Parathyroid adenoma (tissue), 2 donors: ENCODE data around the gene SGMS1.

Experiments used
- H2AFZ ChIP-seq: fragments of 300-600 bp; sonication (generic); one replicate; pipeline ENCODE4 v1.7.0; 2017; ENCODE audit warnings: antibody characterized with exemption, mild to moderate bottlenecking
- H3K27ac ChIP-seq: fragments of 300-600 bp; sonication (generic); one replicate; pipeline ENCODE4 v1.7.0; 2017
- H3K27me3 ChIP-seq: fragments of 300-600 bp; sonication (generic); one replicate; pipeline ENCODE4 v1.7.0; 2017; ENCODE audit warnings: low read length; ENCODE audit not compliant: control insufficient read depth, insufficient read depth
- H3K36me3 ChIP-seq: fragments of 300-600 bp; sonication (generic); one replicate; pipeline ENCODE4 v1.7.0; 2017; ENCODE audit warnings: low read length; ENCODE audit not compliant: control insufficient read depth, insufficient read depth
- H3K4me1 ChIP-seq: fragments of 300-600 bp; sonication (generic); one replicate; pipeline ENCODE4 v1.7.0; 2017; ENCODE audit warnings: control low read depth
- H3K4me2 ChIP-seq: fragments of 300-600 bp; sonication (generic); one replicate; pipeline ENCODE4 v1.7.0; 2017; ENCODE audit warnings: low read length
- H3K4me3 ChIP-seq: fragments of 300-600 bp; sonication (generic); one replicate; pipeline ENCODE4 v1.7.0; 2017; ENCODE audit warnings: low read depth, low read length
- H3K79me2 ChIP-seq: fragments of 300-600 bp; sonication (generic); one replicate; pipeline ENCODE4 v1.7.0; 2017; ENCODE audit warnings: control low read depth
- H3K9ac ChIP-seq: fragments of 300-600 bp; sonication (generic); one replicate; pipeline ENCODE4 v1.7.0; 2017; ENCODE audit warnings: mild to moderate bottlenecking
- H3K9me3 ChIP-seq: fragments of 300-600 bp; sonication (generic); one replicate; pipeline ENCODE4 v1.7.0; 2017; ENCODE audit warnings: low read length; ENCODE audit not compliant: control insufficient read depth
- CTCF ChIP-seq: fragments of 300-600 bp; sonication (generic); IDR thresholded peaks from one replicate; pipeline ENCODE4 v1.7.0; 2017; ENCODE audit warnings: antibody characterized with exemption, mild to moderate bottlenecking
- donor health status: primary hyperparathyroidism.

SGMS1 gene

GRCh38 chr10:50613726-50614443 lies 9.9 kb downstream of the SGMS1 start:
- Histone ChIP-seq H3K4me3 (no peak overlapping the region), H2AFZ (no peak overlapping the region), H3K9ac (no peak overlapping the region), H3K27ac (no peak overlapping the region), H3K4me1 (peaks cover 45% of the 10 kb centered on the region), H3K4me2 (no peak overlapping the region), H3K27me3 (no peaks in the 10 kb centered on the region), H3K9me3 (no peaks in the 10 kb centered on the region), H3K79me2 (peaks cover 62% of the 10 kb centered on the region), H3K36me3 (no peaks in the 10 kb centered on the region)
- TF ChIP-seq CTCF: no peak

GRCh38 chr10:50613150-50613549 lies 10.6 kb downstream of the SGMS1 start:
- peaks cover 60% of the 10 kb centered on the region for H3K79me2 ChIP-seq
- no peak overlapping the region for H3K4me2 ChIP-seq
- H3K4me1 ChIP-seq: peaks cover 45% of the 10 kb centered on the region
- no peaks in the 10 kb centered on the region for H3K27me3 ChIP-seq
- H3K9ac ChIP-seq: no peak overlapping the region
- H3K27ac ChIP-seq: no peak overlapping the region
- no peak overlapping the region for H3K4me3 ChIP-seq
- no peak for TF ChIP-seq CTCF
- H2AFZ ChIP-seq: no peak overlapping the region
- no peaks in the 10 kb centered on the region for H3K9me3 ChIP-seq
- H3K36me3 ChIP-seq: no peaks in the 10 kb centered on the region

- peak overlapping the region; percentile 39 for H3K4me2 ChIP-seq
- no peak overlapping the region for H2AFZ ChIP-seq
- H3K4me3 ChIP-seq: no peak overlapping the region
- H3K4me1 ChIP-seq: peaks cover 55% of the 10 kb centered on the region
- TF ChIP-seq CTCF: no peak
- H3K9me3 ChIP-seq: no peaks in the 10 kb centered on the region
- H3K79me2 ChIP-seq: peaks cover 47% of the 10 kb centered on the region
- no peak overlapping the region for H3K9ac ChIP-seq
- H3K27me3 ChIP-seq: no peaks in the 10 kb centered on the region
- peak overlapping the region; percentile 77 for H3K27ac ChIP-seq
- H3K36me3 ChIP-seq: no peaks in the 10 kb centered on the region
Measured at GRCh38 chr10:50610368-50610767, 13.4 kb downstream of the SGMS1 start.

- H2AFZ ChIP-seq: no peak overlapping the region
Measured at GRCh38 chr10:50607356-50607925, 16.3 kb downstream of the SGMS1 start.

More at GRCh38 chr10:50607356-50607925, 16.3 kb downstream of the SGMS1 start:
- Histone ChIP-seq H3K36me3 (no peaks in the 10 kb centered on the region), H3K27me3 (no peaks in the 10 kb centered on the region), H3K79me2 (peaks cover 37% of the 10 kb centered on the region), H3K4me2 (no peak overlapping the region), H3K4me3 (no peak overlapping the region), H3K4me1 (peaks cover 57% of the 10 kb centered on the region), H3K9me3 (no peaks in the 10 kb centered on the region), H3K27ac (no peak overlapping the region), H3K9ac (no peak overlapping the region)
- no peak for TF ChIP-seq CTCF
